PC-9 (cell line): ENCODE data around the gene AOAH. TPM values are rescaled to one million over a fixed set of nuclear protein-coding genes. Genes with fewer than 3 reads are reported as not detected.

ENCODE experiments used
- BruUV-seq: library from RNA; stranded (reverse); fragments of 400-500 nt; replicated peaks from 2 replicates; lab custom pipeline; 2021; lab: Mats Ljungman, UMichigan
- CTCF ChIA-PET: fragments of 300-600 bp; sonication (Branson Sonifier 250); formaldehyde crosslinking; loops from one replicate; lab custom pipeline; 2022; ENCODE audit warnings: antibody characterized with exemption; lab: Charles Lee
- POLR2A ChIA-PET: fragments of 300-600 bp; sonication (Branson Sonifier 250); formaldehyde crosslinking; loops from one replicate; lab custom pipeline; 2022; ENCODE audit warnings: antibody characterized with exemption; ENCODE audit not compliant: unreplicated experiment; lab: Charles Lee
- DNase-seq, 2 experiments: peaks; one replicate each; pipeline versions ENCODE4 v3.0.0 to v3.0.0-alpha.2; 2015 to 2022; ENCODE audit warnings: mixed read lengths in 1 of 2
- H2AFZ ChIP-seq: fragments of 200-600 bp; sonication (generic); 2 replicates; pipeline ENCODE4 v1.8.1; 2017; ENCODE audit warnings: antibody characterized with exemption
- H3F3A ChIP-seq: fragments of 200-600 bp; sonication (generic); 2 replicates; pipeline ENCODE4 v1.8.1; 2017; ENCODE audit warnings: antibody characterized with exemption, mild to moderate bottlenecking, low read depth; ENCODE audit not compliant: insufficient read depth
- H3K27ac ChIP-seq: fragments of 200-600 bp; sonication (generic); 2 replicates; pipeline ENCODE4 v1.6.1; 2016; ENCODE audit warnings: mixed run types
- H3K27me3 ChIP-seq: fragments of 200-600 bp; sonication (generic); 2 replicates; pipeline ENCODE4 v1.6.1; 2016; ENCODE audit warnings: low read depth, mixed run types; ENCODE audit not compliant: insufficient read depth
- H3K36me3 ChIP-seq: fragments of 200-600 bp; sonication (generic); 2 replicates; pipeline ENCODE4 v1.6.1; 2016; ENCODE audit warnings: low read depth, mixed run types
- H3K4me1 ChIP-seq: fragments of 200-600 bp; sonication (generic); replicated peaks from 2 replicates; pipeline ENCODE4 v1.6.1; 2016; ENCODE audit warnings: mixed run types; ENCODE audit not compliant: insufficient read depth
- H3K4me2 ChIP-seq: fragments of 200-600 bp; sonication (generic); 2 replicates; pipeline ENCODE4 v1.6.1; 2017; ENCODE audit warnings: mixed run types
- H3K4me3 ChIP-seq: fragments of 200-600 bp; sonication (generic); 2 replicates; pipeline ENCODE4 v1.6.1; 2016; ENCODE audit warnings: mixed run types
- H3K79me2 ChIP-seq: fragments of 200-600 bp; sonication (generic); 2 replicates; pipeline ENCODE4 v1.6.1; 2017; ENCODE audit warnings: low read depth, mixed run types
- H3K9me2 ChIP-seq: fragments of 200-600 bp; sonication (generic); 2 replicates; pipeline ENCODE4 v1.8.1; 2017; ENCODE audit warnings: mild to moderate bottlenecking; ENCODE audit not compliant: insufficient read depth
- H3K9me3 ChIP-seq: fragments of 200-600 bp; sonication (generic); 2 replicates; pipeline ENCODE4 v1.8.1; 2016; ENCODE audit warnings: low read depth; ENCODE audit not compliant: insufficient read depth
- H4K20me1 ChIP-seq: fragments of 200-600 bp; sonication (generic); 2 replicates; pipeline ENCODE4 v1.8.1; 2017; ENCODE audit not compliant: insufficient read depth
- CTCF ChIP-seq: fragments of 200-600 bp; sonication (generic); conservative IDR thresholded peaks from 2 replicates; pipeline ENCODE4 v1.6.1; 2017; ENCODE audit warnings: mixed run types, antibody characterized with exemption, mild to moderate bottlenecking, moderate library complexity
- EZH2 ChIP-seq: fragments of 200-600 bp; sonication (generic); IDR thresholded peaks from 2 replicates; pipeline ENCODE4 v1.8.0; 2017; ENCODE audit warnings: antibody characterized with exemption, low read depth
- intact Hi-C: fragments of 100-400 bp; cut with micrococcal nuclease; formaldehyde crosslinking; loops from one replicate; pipeline ENCODE4 v1.10.0; 2022; ENCODE audit not compliant: unreplicated experiment
- total RNA-seq: library from RNA; stranded (reverse); gene quantifications from 2 replicates; pipeline ENCODE4 v1.2.3, GENCODE V29; 2021

AOAH gene
- total RNA-seq, 1 experiment from 2014 or later, result not detected

GRCh38 chr7:36514289-36515243, 209.7 kb downstream of the AOAH start:
- H3K9me3 ChIP-seq, result no peaks in the 10 kb centered on the region

GRCh38 chr7:36513393-36513792, 210.9 kb downstream of the AOAH start:
- TF ChIP-seq EZH2 (no peak), CTCF (no peak)
- Histone ChIP-seq H3K4me1 (no peaks in the 10 kb centered on the region), H3K27me3 (peaks cover 34% of the 10 kb centered on the region), H3K4me3 (no peak overlapping the region), H3K36me3 (no peaks in the 10 kb centered on the region), H3K9me3 (no peaks in the 10 kb centered on the region), H3K27ac (no peak overlapping the region), H3K9me2 (no peaks in the 10 kb centered on the region), H4K20me1 (no peaks in the 10 kb centered on the region), H3F3A (no peaks in the 10 kb centered on the region), H3K4me2 (no peak overlapping the region), H2AFZ (no peak overlapping the region), H3K79me2 (no peaks in the 10 kb centered on the region)
- POLR2A ChIA-PET, result no interaction called here
- no peak for DNase-seq
- CTCF ChIA-PET, result no interaction called here
- intact Hi-C loops, result no loop called here
- no TSS peak for BruUV-seq

More at GRCh38 chr7:36514289-36515243, 209.7 kb downstream of the AOAH start:
- H3F3A ChIP-seq, result no peaks in the 10 kb centered on the region
- intact Hi-C loops, result no loop called here
- no peaks in the 10 kb centered on the region for H3K9me2 ChIP-seq
- H2AFZ ChIP-seq, result no peak overlapping the region
- ChIA-PET POLR2A (no interaction called here), CTCF (no interaction called here)
- no peak overlapping the region for H3K4me2 ChIP-seq
- TF ChIP-seq EZH2 (no peak), CTCF (no peak)
- no peak overlapping the region for H3K27ac ChIP-seq
- no peaks in the 10 kb centered on the region for H3K79me2 ChIP-seq
- BruUV-seq, result no TSS peak
- no peaks in the 10 kb centered on the region for H3K36me3 ChIP-seq
- no peaks in the 10 kb centered on the region for H4K20me1 ChIP-seq
- no peaks in the 10 kb centered on the region for H3K4me1 ChIP-seq
- no peak for DNase-seq
- peaks cover 34% of the 10 kb centered on the region for H3K27me3 ChIP-seq
- H3K4me3 ChIP-seq, result no peak overlapping the region

- no peak overlapping the region for H3K27ac ChIP-seq
- DNase-seq, result no peak
- H3K79me2 ChIP-seq, result no peaks in the 10 kb centered on the region
- CTCF ChIA-PET, result no interaction called here
- no peaks in the 10 kb centered on the region for H3F3A ChIP-seq
- no peak overlapping the region for H2AFZ ChIP-seq
- H3K9me2 ChIP-seq, result no peaks in the 10 kb centered on the region
- POLR2A ChIA-PET, result no interaction called here
- intact Hi-C loops, result no loop called here
- no peaks in the 10 kb centered on the region for H3K9me3 ChIP-seq
- no peak overlapping the region for H3K4me2 ChIP-seq
- TF ChIP-seq CTCF, result no peak
- no peak for TF ChIP-seq EZH2
- BruUV-seq, result no TSS peak
- no peak overlapping the region for H3K4me3 ChIP-seq
- H3K36me3 ChIP-seq, result no peaks in the 10 kb centered on the region
- no peaks in the 10 kb centered on the region for H3K4me1 ChIP-seq
- H3K27me3 ChIP-seq, result peaks cover 36% of the 10 kb centered on the region
- no peaks in the 10 kb centered on the region for H4K20me1 ChIP-seq
Measured at GRCh38 chr7:36512616-36513015, 211.7 kb downstream of the AOAH start.
